ENCODE data around the gene R3HDM1.
A peak's percentile ranks its signal among the peaks of the same experiment; 100 is the strongest.

R3HDM1 gene

GRCh38 chr2:135603543-135603942 lies 72.3 kb downstream of the R3HDM1 start:
- no peak for DNase-seq (ENCODE audit: low read depth, low spot score)
- no peak for TF ChIP-seq CTCF (IDR thresholded peaks at IDR 0.05; ENCODE audit: insufficient read depth, low read length, missing control alignments)
- ChIA-PET CTCF (interaction anchor here (1.7 to 7.0 kb wide), 3 partner anchors 9 to 599 kb away, joined by 4 to 52 read pairs (median 39); no protein-coding TSS in a partner anchor), POLR2A (no interaction called here)
- no peak overlapping the region for H3K4me3 ChIP-seq (ENCODE audit: low read depth, low read length)

- CTCF ChIA-PET, result interaction anchor here (1.2 kb wide), 1 partner anchor 103 kb away, joined by 3 read pairs; no protein-coding TSS in a partner anchor
- POLR2A ChIA-PET, result no interaction called here
- H3K4me3 ChIP-seq (ENCODE audit: low read depth, low read length), result no peak overlapping the region
- TF ChIP-seq CTCF (IDR thresholded peaks at IDR 0.05; ENCODE audit: insufficient read depth, low read length, missing control alignments), result no peak
- DNase-seq (ENCODE audit: low read depth, low spot score), result no peak
Observed at GRCh38 chr2:135607561-135607960, 76.3 kb downstream of the R3HDM1 start.

- no peak overlapping the region for H3K4me3 ChIP-seq (ENCODE audit: low read depth, low read length)
- ChIA-PET CTCF (interaction anchor here (0.9 to 1.3 kb wide), 2 partner anchors 9 to 11 kb away, joined by 3 to 4 read pairs; no protein-coding TSS in a partner anchor), POLR2A (no interaction called here)
- no peak for DNase-seq (ENCODE audit: low read depth, low spot score)
- TF ChIP-seq CTCF (IDR thresholded peaks at IDR 0.05; ENCODE audit: insufficient read depth, low read length, missing control alignments), result no peak
Observed at GRCh38 chr2:135612319-135612718, 81.0 kb downstream of the R3HDM1 start.

- no peak overlapping the region for H3K4me3 ChIP-seq (ENCODE audit: low read depth, low read length)
- DNase-seq (ENCODE audit: low read depth, low spot score), result no peak
- POLR2A ChIA-PET, result no interaction called here
- TF ChIP-seq CTCF (IDR thresholded peaks at IDR 0.05; ENCODE audit: insufficient read depth, low read length, missing control alignments), result no peak
- CTCF ChIA-PET, result no interaction called here
Observed at GRCh38 chr2:135615404-135615803, 84.1 kb downstream of the R3HDM1 start.

GRCh38 chr2:135617501-135618015 lies 86.3 kb downstream of the R3HDM1 start:
- ChIA-PET POLR2A (no interaction called here), CTCF (no interaction called here)
- DNase-seq (ENCODE audit: low read depth, low spot score), result peak; percentile 21
- TF ChIP-seq CTCF (IDR thresholded peaks at IDR 0.05; ENCODE audit: insufficient read depth, low read length, missing control alignments), result no peak
- no peak overlapping the region for H3K4me3 ChIP-seq (ENCODE audit: low read depth, low read length)

GRCh38 chr2:135620198-135620597 lies 88.9 kb downstream of the R3HDM1 start:
- TF ChIP-seq CTCF (IDR thresholded peaks at IDR 0.05; ENCODE audit: insufficient read depth, low read length, missing control alignments), result no peak
- no peak overlapping the region for H3K4me3 ChIP-seq (ENCODE audit: low read depth, low read length)
- ChIA-PET POLR2A (no interaction called here), CTCF (no interaction called here)
- no peak for DNase-seq (ENCODE audit: low read depth, low spot score)

Measured in AG04449 (cell line).